HL-60 (cell line): ENCODE data around the gene TTLL8.

Source experiments
- DNase-seq, 2 experiments: peaks; one replicate each; pipeline ENCODE4 v3.0.0-alpha.2; 2010 to 2020; ENCODE audit warnings: low read depth in 1 of 2, low spot score in 1 of 2
- H3K27ac ChIP-seq: fragments of 250-450 bp; sonication (Bioruptor Pico); replicated peaks from 2 replicates; pipeline ENCODE4 v1.5.1; 2020; ENCODE audit warnings: mild to moderate bottlenecking, moderate library complexity
- H3K27me3 ChIP-seq: fragments of 250-450 bp; sonication (Bioruptor Pico); 2 replicates; pipeline ENCODE4 v1.5.1; 2021; ENCODE audit warnings: mild to moderate bottlenecking, moderate library complexity; ENCODE audit not compliant: insufficient read depth, poor library complexity, severe bottlenecking
- H3K4me3 ChIP-seq: replicated peaks from 2 replicates; pipeline ENCODE4 v1.5.1; 2011; ENCODE audit warnings: mild to moderate bottlenecking, control low read depth, low read length; ENCODE audit not compliant: insufficient read depth
- GABPA ChIP-seq: IDR thresholded peaks from 2 replicates; pipeline ENCODE4 v1.6.1; 2012; ENCODE audit warnings: low read depth
- POLR2AphosphoS5 ChIP-seq: IDR thresholded peaks from 2 replicates; pipeline ENCODE4 v1.6.1; 2012; ENCODE audit warnings: low read depth
- SPI1 ChIP-seq: IDR thresholded peaks from 2 replicates; pipeline ENCODE4 v1.6.1; 2012; ENCODE audit warnings: low read depth, mild to moderate bottlenecking, borderline replicate concordance
- TF ChIP-seq, protein P1 (sequence below): IDR thresholded peaks from one replicate; pipeline ENCODE4 v1.5.1; 2011; ENCODE audit warnings: low read length, control low read depth, inconsistent platforms; ENCODE audit not compliant: insufficient read depth
- TF ChIP-seq, protein P2 (sequence below): IDR thresholded peaks from 2 replicates; pipeline ENCODE4 v1.6.1; 2012; ENCODE audit warnings: low read depth; ENCODE audit not compliant: insufficient replicate concordance

The TTLL8 gene

DNA sequence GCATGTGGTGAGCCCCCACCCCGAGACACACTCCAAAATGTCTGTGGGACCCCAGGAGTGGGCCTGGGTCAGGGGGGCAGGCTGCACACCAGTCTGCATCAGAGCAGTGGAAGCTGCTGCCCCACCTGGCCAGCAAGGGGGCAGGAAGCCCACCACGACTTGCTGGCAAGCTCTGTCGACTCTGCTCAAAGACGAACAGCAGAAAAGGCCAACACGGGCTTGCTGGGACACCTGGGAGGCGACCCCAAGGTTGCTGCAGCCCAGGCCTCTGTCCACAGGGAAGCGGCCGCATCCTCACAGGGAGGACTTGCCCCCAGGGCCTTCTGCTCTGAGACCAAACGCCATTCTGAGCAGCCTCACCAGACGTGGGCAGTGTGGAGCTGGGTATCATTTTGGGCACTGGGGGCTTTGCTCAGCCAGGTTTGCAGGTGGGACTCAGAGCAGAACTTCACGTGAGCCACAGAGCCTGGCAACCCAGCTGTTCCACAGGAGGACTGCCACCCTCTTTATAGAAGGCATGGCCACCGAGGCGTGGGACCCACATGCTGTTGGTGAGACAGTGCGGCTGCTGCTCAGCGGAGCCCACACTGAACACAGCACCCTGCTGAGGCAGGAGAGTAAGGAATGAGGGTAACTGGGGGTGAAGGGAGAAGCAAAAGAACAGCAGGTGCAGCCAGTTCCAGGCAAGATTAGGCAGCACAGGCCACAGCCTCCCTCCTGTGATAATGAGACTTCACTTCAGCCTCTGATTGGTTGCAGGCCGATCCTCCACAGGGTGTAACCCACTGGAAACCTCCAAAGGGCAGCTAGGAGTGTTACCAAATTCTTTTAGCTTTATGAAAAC is 56.5 kb downstream of the TTLL8 start:
- Histone ChIP-seq H3K27me3 (peaks cover 5% of the 10 kb centered on the region), H3K4me3 (no peak overlapping the region), H3K27ac (no peak overlapping the region)
- TF ChIP-seq GABPA: no peak
- no peak for TF ChIP-seq SPI1
- TF ChIP-seq POLR2AphosphoS5: no peak
- TF ChIP-seq, protein P1, sequence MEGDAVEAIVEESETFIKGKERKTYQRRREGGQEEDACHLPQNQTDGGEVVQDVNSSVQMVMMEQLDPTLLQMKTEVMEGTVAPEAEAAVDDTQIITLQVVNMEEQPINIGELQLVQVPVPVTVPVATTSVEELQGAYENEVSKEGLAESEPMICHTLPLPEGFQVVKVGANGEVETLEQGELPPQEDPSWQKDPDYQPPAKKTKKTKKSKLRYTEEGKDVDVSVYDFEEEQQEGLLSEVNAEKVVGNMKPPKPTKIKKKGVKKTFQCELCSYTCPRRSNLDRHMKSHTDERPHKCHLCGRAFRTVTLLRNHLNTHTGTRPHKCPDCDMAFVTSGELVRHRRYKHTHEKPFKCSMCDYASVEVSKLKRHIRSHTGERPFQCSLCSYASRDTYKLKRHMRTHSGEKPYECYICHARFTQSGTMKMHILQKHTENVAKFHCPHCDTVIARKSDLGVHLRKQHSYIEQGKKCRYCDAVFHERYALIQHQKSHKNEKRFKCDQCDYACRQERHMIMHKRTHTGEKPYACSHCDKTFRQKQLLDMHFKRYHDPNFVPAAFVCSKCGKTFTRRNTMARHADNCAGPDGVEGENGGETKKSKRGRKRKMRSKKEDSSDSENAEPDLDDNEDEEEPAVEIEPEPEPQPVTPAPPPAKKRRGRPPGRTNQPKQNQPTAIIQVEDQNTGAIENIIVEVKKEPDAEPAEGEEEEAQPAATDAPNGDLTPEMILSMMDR: no peak
- TF ChIP-seq, protein P2, sequence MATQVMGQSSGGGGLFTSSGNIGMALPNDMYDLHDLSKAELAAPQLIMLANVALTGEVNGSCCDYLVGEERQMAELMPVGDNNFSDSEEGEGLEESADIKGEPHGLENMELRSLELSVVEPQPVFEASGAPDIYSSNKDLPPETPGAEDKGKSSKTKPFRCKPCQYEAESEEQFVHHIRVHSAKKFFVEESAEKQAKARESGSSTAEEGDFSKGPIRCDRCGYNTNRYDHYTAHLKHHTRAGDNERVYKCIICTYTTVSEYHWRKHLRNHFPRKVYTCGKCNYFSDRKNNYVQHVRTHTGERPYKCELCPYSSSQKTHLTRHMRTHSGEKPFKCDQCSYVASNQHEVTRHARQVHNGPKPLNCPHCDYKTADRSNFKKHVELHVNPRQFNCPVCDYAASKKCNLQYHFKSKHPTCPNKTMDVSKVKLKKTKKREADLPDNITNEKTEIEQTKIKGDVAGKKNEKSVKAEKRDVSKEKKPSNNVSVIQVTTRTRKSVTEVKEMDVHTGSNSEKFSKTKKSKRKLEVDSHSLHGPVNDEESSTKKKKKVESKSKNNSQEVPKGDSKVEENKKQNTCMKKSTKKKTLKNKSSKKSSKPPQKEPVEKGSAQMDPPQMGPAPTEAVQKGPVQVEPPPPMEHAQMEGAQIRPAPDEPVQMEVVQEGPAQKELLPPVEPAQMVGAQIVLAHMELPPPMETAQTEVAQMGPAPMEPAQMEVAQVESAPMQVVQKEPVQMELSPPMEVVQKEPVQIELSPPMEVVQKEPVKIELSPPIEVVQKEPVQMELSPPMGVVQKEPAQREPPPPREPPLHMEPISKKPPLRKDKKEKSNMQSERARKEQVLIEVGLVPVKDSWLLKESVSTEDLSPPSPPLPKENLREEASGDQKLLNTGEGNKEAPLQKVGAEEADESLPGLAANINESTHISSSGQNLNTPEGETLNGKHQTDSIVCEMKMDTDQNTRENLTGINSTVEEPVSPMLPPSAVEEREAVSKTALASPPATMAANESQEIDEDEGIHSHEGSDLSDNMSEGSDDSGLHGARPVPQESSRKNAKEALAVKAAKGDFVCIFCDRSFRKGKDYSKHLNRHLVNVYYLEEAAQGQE: no peak
- no peak for DNase-seq

DNA sequence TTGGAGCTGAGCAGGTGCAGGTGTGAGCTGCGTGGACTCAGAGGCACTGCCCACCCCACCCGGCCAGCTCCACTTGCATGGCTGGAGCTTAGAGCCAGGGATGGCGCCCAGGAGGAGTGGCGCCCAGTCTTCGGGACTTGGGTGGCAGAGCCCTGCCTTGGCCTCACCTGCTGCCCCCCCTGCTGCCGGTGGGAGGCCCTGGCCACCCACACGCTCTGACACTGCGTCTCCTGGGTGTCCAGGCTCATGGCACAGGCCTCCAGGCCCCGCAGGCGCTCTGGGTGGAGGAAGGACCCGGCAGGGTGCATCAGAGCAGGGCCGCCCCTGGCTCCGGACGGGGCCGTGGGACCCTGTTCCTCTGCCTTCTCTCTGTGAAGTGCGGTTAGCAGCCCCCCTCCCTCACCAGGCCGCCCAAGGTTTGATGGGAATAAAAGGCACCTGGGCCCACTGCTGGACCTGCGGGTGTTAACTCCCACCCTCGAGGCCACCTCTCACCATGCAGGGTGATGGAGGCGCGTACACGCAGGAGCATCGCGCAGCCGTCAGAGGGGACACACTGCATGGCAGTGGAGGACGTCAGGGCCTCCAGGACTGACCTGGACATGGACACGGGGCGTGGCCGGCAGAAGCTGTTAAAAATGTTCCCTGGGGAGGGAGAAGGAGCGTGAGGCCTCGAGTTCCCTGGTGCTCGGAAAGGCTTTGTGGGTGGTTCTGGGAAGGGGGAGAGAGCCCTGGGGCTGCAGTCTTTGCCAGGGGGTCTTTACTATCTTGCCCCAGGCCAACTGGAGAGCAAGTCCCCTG is 57.3 kb downstream of the TTLL8 start:
- Histone ChIP-seq H3K27ac (no peak overlapping the region), H3K27me3 (peaks cover 5% of the 10 kb centered on the region), H3K4me3 (no peak overlapping the region)
- TF ChIP-seq, protein P2: no peak
- TF ChIP-seq GABPA: no peak
- TF ChIP-seq, protein P1: no peak
- no peak for TF ChIP-seq POLR2AphosphoS5
- TF ChIP-seq SPI1: no peak
- no peak for DNase-seq

DNA sequence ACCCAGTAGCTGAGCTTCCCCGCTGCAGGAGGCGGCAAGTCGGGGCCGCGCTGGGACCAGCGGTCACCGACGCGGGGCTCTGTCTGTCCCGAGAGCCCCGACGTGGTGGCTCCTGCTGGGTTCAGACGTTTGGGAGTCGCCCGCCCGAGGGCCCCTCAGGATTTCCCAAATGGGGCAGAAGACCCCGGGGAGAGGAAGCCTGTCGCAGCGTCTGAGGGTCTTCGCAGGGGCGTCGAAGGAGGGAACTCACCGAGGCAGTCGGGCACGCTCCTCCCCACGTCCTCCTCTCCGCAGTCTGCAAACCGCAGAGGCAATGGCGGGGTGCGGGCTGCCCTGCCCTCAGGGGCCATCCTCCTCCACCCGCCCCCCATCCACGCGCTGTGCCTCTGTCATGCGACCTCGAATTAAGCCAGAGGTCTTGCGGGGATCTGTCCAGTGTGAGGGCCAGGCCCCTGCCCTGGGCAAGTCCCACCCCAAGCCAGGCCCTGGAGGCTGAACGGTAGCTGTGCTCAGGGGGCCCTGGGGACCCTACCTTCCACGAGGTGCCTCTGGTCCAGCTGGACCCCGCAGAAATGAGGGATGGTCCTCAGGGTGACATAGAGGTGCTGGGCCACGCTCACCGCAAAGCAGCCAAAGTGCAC is 58.0 kb downstream of the TTLL8 start:
- peaks cover 5% of the 10 kb centered on the region for H3K27me3 ChIP-seq
- DNase-seq: no peak
- H3K27ac ChIP-seq: no peak overlapping the region
- H3K4me3 ChIP-seq: no peak overlapping the region
- TF ChIP-seq, protein P2: no peak
- TF ChIP-seq, protein P1: no peak
- TF ChIP-seq SPI1 (no peak), GABPA (no peak), POLR2AphosphoS5 (no peak)
